Measurements from ENCODE around the gene ZNF644.

The ZNF644 gene

GRCh38 chr1:90926971-90927370, 94.9 kb downstream of the ZNF644 start:
- H3K4me3 ChIP-seq (ENCODE audit: low read length), result no peak overlapping the region
- peaks cover 90% of the 10 kb centered on the region for H3K79me2 ChIP-seq (ENCODE audit: low read length)
- no peaks in the 10 kb centered on the region for H3K36me3 ChIP-seq (replicated peaks; ENCODE audit: insufficient read depth, low read length)
- no peak overlapping the region for H3K4me2 ChIP-seq (ENCODE audit: low read depth, low read length)
- H3K4me1 ChIP-seq (ENCODE audit: low read length), result no peaks in the 10 kb centered on the region
- no peak overlapping the region for H3K9ac ChIP-seq (ENCODE audit: low read length)
- H3K27ac ChIP-seq (ENCODE audit: low read length), result no peak overlapping the region
- H3K9me2 ChIP-seq (replicated peaks; ENCODE audit: insufficient read depth, low read length), result no peaks in the 10 kb centered on the region
- no peak for TF ChIP-seq CTCF (IDR thresholded peaks at IDR 0.05; ENCODE audit: low read length)
- no peak for TF ChIP-seq EZH2 (optimal IDR thresholded peaks at IDR 0.05; ENCODE audit: low read depth, low read length)
- TF ChIP-seq EZH2phosphoT487 (IDR thresholded peaks at IDR 0.05; ENCODE audit: low read length), result no peak
- H2AFZ ChIP-seq (ENCODE audit: low read length), result no peak overlapping the region
- peaks cover 25% of the 10 kb centered on the region; the same call in 1 of the 2 replicates for H4K20me1 ChIP-seq (ENCODE audit: insufficient read depth, low read length)
- DNase-seq, result no peak
- no peaks in the 10 kb centered on the region for H3K9me3 ChIP-seq (replicated peaks; ENCODE audit: insufficient read depth, low read length)
- H3F3A ChIP-seq (ENCODE audit: insufficient read depth, low read length), result no peaks in the 10 kb centered on the region
- H3K27me3 ChIP-seq (replicated peaks; ENCODE audit: insufficient read depth, low read length), result no peaks in the 10 kb centered on the region

- Histone ChIP-seq H3K27me3 (replicated peaks; ENCODE audit: insufficient read depth, low read length) (no peaks in the 10 kb centered on the region), H3K9me3 (replicated peaks; ENCODE audit: insufficient read depth, low read length) (no peaks in the 10 kb centered on the region), H3K36me3 (replicated peaks; ENCODE audit: insufficient read depth, low read length) (no peaks in the 10 kb centered on the region), H2AFZ (ENCODE audit: low read length) (no peak overlapping the region), H4K20me1 (ENCODE audit: insufficient read depth, low read length) (peaks cover 20% of the 10 kb centered on the region; the same call in 1 of the 2 replicates), H3K27ac (ENCODE audit: low read length) (no peak overlapping the region), H3K4me3 (ENCODE audit: low read length) (no peak overlapping the region), H3K9me2 (replicated peaks; ENCODE audit: insufficient read depth, low read length) (no peaks in the 10 kb centered on the region), H3K79me2 (ENCODE audit: low read length) (peaks cover 88% of the 10 kb centered on the region), H3K4me1 (ENCODE audit: low read length) (no peaks in the 10 kb centered on the region), H3K4me2 (ENCODE audit: low read depth, low read length) (no peak overlapping the region), H3K9ac (ENCODE audit: low read length) (no peak overlapping the region), H3F3A (ENCODE audit: insufficient read depth, low read length) (no peaks in the 10 kb centered on the region)
- DNase-seq, result no peak
- TF ChIP-seq EZH2 (optimal IDR thresholded peaks at IDR 0.05; ENCODE audit: low read depth, low read length), result no peak
- no peak for TF ChIP-seq CTCF (IDR thresholded peaks at IDR 0.05; ENCODE audit: low read length)
- no peak for TF ChIP-seq EZH2phosphoT487 (IDR thresholded peaks at IDR 0.05; ENCODE audit: low read length)
Observed at GRCh38 chr1:90925928-90926869, 95.6 kb downstream of the ZNF644 start.

- Histone ChIP-seq H3K27me3 (replicated peaks; ENCODE audit: insufficient read depth, low read length) (no peaks in the 10 kb centered on the region), H3K4me3 (ENCODE audit: low read length) (no peak overlapping the region), H3K4me1 (ENCODE audit: low read length) (peaks cover 3% of the 10 kb centered on the region), H3K4me2 (ENCODE audit: low read depth, low read length) (no peak overlapping the region), H3K79me2 (ENCODE audit: low read length) (peaks cover 90% of the 10 kb centered on the region), H3K36me3 (replicated peaks; ENCODE audit: insufficient read depth, low read length) (no peaks in the 10 kb centered on the region), H2AFZ (ENCODE audit: low read length) (no peak overlapping the region), H4K20me1 (ENCODE audit: insufficient read depth, low read length) (peaks cover 27% of the 10 kb centered on the region), H3F3A (ENCODE audit: insufficient read depth, low read length) (0 out of 2 replicates have a peak, but pooled peaks cover 4% of the 10 kb centered on the region), H3K9ac (ENCODE audit: low read length) (no peak overlapping the region), H3K9me2 (replicated peaks; ENCODE audit: insufficient read depth, low read length) (no peaks in the 10 kb centered on the region), H3K27ac (ENCODE audit: low read length) (no peak overlapping the region), H3K9me3 (replicated peaks; ENCODE audit: insufficient read depth, low read length) (no peaks in the 10 kb centered on the region)
- DNase-seq, result no peak
- TF ChIP-seq EZH2 (optimal IDR thresholded peaks at IDR 0.05; ENCODE audit: low read depth, low read length) (no peak), CTCF (IDR thresholded peaks at IDR 0.05; ENCODE audit: low read length) (no peak), EZH2phosphoT487 (IDR thresholded peaks at IDR 0.05; ENCODE audit: low read length) (no peak)
Observed at GRCh38 chr1:90924982-90925381, 96.9 kb downstream of the ZNF644 start.
